NCI-H187 treated with DMSO at 0.1 percent for 48 hours (cell line): ENCODE results near the gene ARHGAP15.

Source experiments
- DNase-seq: peaks from one replicate; lab custom pipeline; 2025; lab: John Stamatoyannopoulos, UW

ARHGAP15 gene

GRCh38 chr2:143632751-143633374 lies 503.6 kb downstream of the ARHGAP15 start:
- DNase-seq = peak; percentile 83

- DNase-seq = no peak
Measured at GRCh38 chr2:143633419-143633818, 504.2 kb downstream of the ARHGAP15 start.

GRCh38 chr2:143635302-143635701 lies 506.1 kb downstream of the ARHGAP15 start:
- DNase-seq = no peak

GRCh38 chr2:143635936-143636335 lies 506.7 kb downstream of the ARHGAP15 start:
- no peak for DNase-seq

GRCh38 chr2:143640826-143641225 lies 511.6 kb downstream of the ARHGAP15 start:
- DNase-seq = no peak

- DNase-seq = no peak
Measured at GRCh38 chr2:143645921-143646645, 516.9 kb downstream of the ARHGAP15 start.

GRCh38 chr2:143649226-143649740 lies 520.1 kb downstream of the ARHGAP15 start:
- DNase-seq = no peak

- no peak for DNase-seq
Measured at GRCh38 chr2:143652692-143653091, 523.5 kb downstream of the ARHGAP15 start.

GRCh38 chr2:143668234-143668633 lies 539.0 kb downstream of the ARHGAP15 start:
- DNase-seq = no peak

- no peak for DNase-seq
Measured at GRCh38 chr2:143674051-143674450, 544.8 kb downstream of the ARHGAP15 start.

GRCh38 chr2:143675021-143675420 lies 545.8 kb downstream of the ARHGAP15 start:
- no peak for DNase-seq

- DNase-seq = no peak
Measured at GRCh38 chr2:143679617-143680016, 550.4 kb downstream of the ARHGAP15 start.

GRCh38 chr2:143680885-143681405 lies 551.7 kb downstream of the ARHGAP15 start:
- no peak for DNase-seq

- DNase-seq = no peak
Measured at GRCh38 chr2:143682436-143683055, 553.3 kb downstream of the ARHGAP15 start.

GRCh38 chr2:143683977-143684376 lies 554.8 kb downstream of the ARHGAP15 start:
- DNase-seq = no peak

GRCh38 chr2:143684551-143685320 lies 555.5 kb downstream of the ARHGAP15 start:
- DNase-seq = no peak

GRCh38 chr2:143685421-143686078 lies 556.3 kb downstream of the ARHGAP15 start:
- DNase-seq = no peak

GRCh38 chr2:143686585-143687164 lies 557.5 kb downstream of the ARHGAP15 start:
- no peak for DNase-seq

- DNase-seq = no peak
Measured at GRCh38 chr2:143688248-143688647, 559.0 kb downstream of the ARHGAP15 start.

- DNase-seq = no peak
Measured at GRCh38 chr2:143688815-143689214, 559.6 kb downstream of the ARHGAP15 start.

- no peak for DNase-seq
Measured at GRCh38 chr2:143689541-143689940, 560.3 kb downstream of the ARHGAP15 start.
